Heart right ventricle (tissue), 16 donors: ENCODE data around the gene ECSIT. TPM values are rescaled to one million over a fixed set of nuclear protein-coding genes. Genes with fewer than 3 reads are reported as not detected.
A peak's percentile ranks its signal among the peaks of the same experiment; 100 is the strongest.

Source experiments
- ATAC-seq, 8 donors: fragments of 200-7000 bp; cut with Tn5 transposase; one replicate each; pipeline ENCODE4 v1.9.1; 2020; ENCODE audit warnings: mild to moderate bottlenecking in 8 of 8, moderate library complexity in 8 of 8, moderate number of reproducible peaks in 1 of 8
- DNase-seq, 2 donors: peaks; one replicate each; pipeline ENCODE4 v3.0.0-alpha.2; 2020
- H3K27ac ChIP-seq, 10 donors: fragments of 200-600 bp; sonication (generic) in 2 of 10; one replicate each; pipeline versions ENCODE4 v1.5.0 to v1.8.0; 2020 to 2022; ENCODE audit warnings: mild to moderate bottlenecking in 3 of 10
- H3K27me3 ChIP-seq, 7 donors: fragments of 200-600 bp; one replicate each; pipeline ENCODE4 v1.8.0; 2021 to 2022; ENCODE audit warnings: mild to moderate bottlenecking in 2 of 7
- H3K36me3 ChIP-seq, 9 donors: fragments of 200-600 bp; sonication (generic) in 1 of 9; one replicate each; pipeline versions ENCODE4 v1.5.0 to v1.8.0; 2020 to 2022; ENCODE audit warnings: mild to moderate bottlenecking in 2 of 9
- H3K4me1 ChIP-seq, 9 donors: fragments of 200-600 bp; sonication (generic) in 1 of 9; one replicate each; pipeline versions ENCODE4 v1.5.0 to v1.8.0; 2020 to 2022; ENCODE audit warnings: mild to moderate bottlenecking in 4 of 9
- H3K4me3 ChIP-seq, 10 donors: fragments of 200-600 bp; sonication (generic) in 2 of 10; one replicate each; pipeline versions ENCODE4 v1.5.0 to v1.8.0; 2020 to 2022; ENCODE audit warnings: mild to moderate bottlenecking in 7 of 10, moderate library complexity in 2 of 10
- H3K9me3 ChIP-seq, 11 donors: fragments of 200-600 bp in 10 of 11; sonication (generic) in 2 of 11; one replicate each; pipeline versions ENCODE4 v1.5.0 to v1.8.0; 2013 to 2022; ENCODE audit warnings: mild to moderate bottlenecking in 2 of 11, control low read depth in 1 of 11, moderate library complexity in 1 of 11
- CTCF ChIP-seq, 9 donors: fragments of 200-600 bp; sonication (generic) in 2 of 9; IDR thresholded peaks; one replicate each; pipeline versions ENCODE4 v1.5.0 to v1.8.0; 2021 to 2022; ENCODE audit warnings: antibody characterized with exemption in 9 of 9, mild to moderate bottlenecking in 5 of 9, moderate library complexity in 1 of 9
- WGBS, 2 donors: extraction: QIAGEN DNeasy Blood & Tissue Kit; methylation state at CpG; one replicate each; pipeline ENCODE4 v1.1.7; 2013; ENCODE audit warnings: inconsistent platforms in 1 of 2; 5-methylcytosine and 5-hydroxymethylcytosine counted together
- intact Hi-C, 10 donors: fragments of 100-400 bp; cut with DNase I; formaldehyde crosslinking; loops; one replicate each; pipeline versions ENCODE4 v1.11.1 to v1.14.2; 2022
- long read RNA-seq, 3 donors: library from polyadenylated mRNA; unstranded; transcript quantifications; one replicate each; pipeline ENCODE4 v2.0.0, GENCODE V29; 2020 to 2021
- polyA plus RNA-seq, 2 donors: library from polyadenylated mRNA; stranded (reverse); fragments of 200-250 nt; gene quantifications; one replicate each; pipeline ENCODE4 v1.2.3, GENCODE V29; 2013
- total RNA-seq, 10 donors: library from RNA; stranded (reverse); fragmentation: NEBNext Ultra II Directional in 3 of 10; extraction: Animal tissue kit (Norgen Biotek cat#: 25700) in 3 of 10; gene quantifications; one replicate each; pipeline versions ENCODE4 v1.2.1 to v1.2.4, GENCODE V29; 2021 to 2023
- donor health status: Arrhythmogenic right ventricular cardiomyopathy.
- donor health status: ischemic (EF 13 %, LVEDD 7.1; RV severe dilation, severe dysfunction).
- donor health status: healthy with polysubstance abuse.
- donor health status: DM: no; HTN: yes; CAD: no.
- donor health status: DM: no; HTN: no; CAD: no.
- donor health status: ischemic (EF 25% LVEDD 6.9; RV normal size, moderate dysfunction).
- donor health status: ischemic (EF 25% LVEDD 5.7; RV mildly dilated, moderate dysfunction).
- donor health status: healthy.
- donor health status: DM: yes; HTN: yes; CAD: no.
- donor health status: Ischemic cardiomyopathy.
- donor health status: ischemic (EF 35%, LVEDD 5.7; RV mildly dilated, moderate dysfunction).
- donor health status: nonischemic (EF 11% LVEDD 7.7; RV severe dilation, severe dysfunction).
- donor health status: DM: yes; HTN: yes; CAD: no.
- donor health status: PGD.
- donor health status: ischemic (EF 29% LVEDD 5.4; RV normal size, mild dysfunction).
- donor health status: nonischemic (EF 23%, LVEDD 6.1; RV moderate dilation, normal function).

The ECSIT gene
- 100 to 1,000 TPM in 9 of 10 donors, 10 to 100 TPM in 1; 86.8 to 162 (median 131) TPM for total RNA-seq
- polyA plus RNA-seq, result 100 to 1,000 TPM; 164 to 226 TPM
- long read RNA-seq, donor 1, transcript ECSIT-202 (8 exons, 1,700 nt), result major isoform, 260 of 335 reads
- long read RNA-seq, donor 1, partial matches to known transcripts, result 21 of 335 reads
- long read RNA-seq, donor 1, other reads (novel, unspliced or antisense), result 51 of 335 reads
- long read RNA-seq, donor 2, transcript ECSIT-202 (8 exons, 1,700 nt), result major isoform, 286 of 372 reads
- long read RNA-seq, donor 2, partial matches to known transcripts, result 23 of 372 reads
- long read RNA-seq, donor 2, other reads (novel, unspliced or antisense), result 59 of 372 reads
- long read RNA-seq, donor 3, transcript ECSIT-202 (8 exons, 1,700 nt), result major isoform, 859 of 1,069 reads
- long read RNA-seq, donor 3, partial matches to known transcripts, result 44 of 1,069 reads
- long read RNA-seq, donor 3, other reads (novel, unspliced or antisense), result 164 of 1,069 reads

- Histone ChIP-seq H3K9me3 (no peaks in the 10 kb centered on the region), H3K27ac (peak within 1 kb of the TSS; percentile 66 to 97 (median 90)), H3K36me3 (peaks cover 0 to 28% (median 0%) of the 10 kb centered on the region in 9 donors), H3K4me1 (peaks cover 6 to 35% (median 23%) of the 10 kb centered on the region in 9 donors), H3K27me3 (no peaks in the 10 kb centered on the region), H3K4me3 (peak within 1 kb of the TSS; percentile 71 to 96 (median 85))
- peak; percentile 96 to 99 (median 99) for ATAC-seq
- TF ChIP-seq CTCF (IDR thresholded peaks at IDR 0.05), result no peak
- DNase-seq, result peak; percentile 96 to 98
- intact Hi-C loops, result loop anchor here in 2 of 10 donors (1.0 to 2.0 kb wide), 2 partner anchors 23 to 24 kb away; partner anchors contain the start of gene ZNF653 (in 2 of the 2)
- 0 to 1% methylated on average over 47 of the region's 47 CpGs for WGBS, 2 donors
These were observed at the start of gene ECSIT for GRCh38 chr19:11528551-11529341. ECSIT (minus strand) TSS chr19:11529134; CDS start chr19:11519170, 9,964 bp downstream.

GRCh38 chr19:11577451-11578257, 48.7 kb upstream of the ECSIT start, which contains the start of gene ACP5:
ACP5 (minus strand) TSS chr19:11577645; CDS start chr19:11577317, 328 bp downstream.
- WGBS, 2 donors, result 63 to 71% methylated on average over 18 of the region's 18 CpGs
- ATAC-seq (peak in 7 of 8 donors; percentile 38 to 42 (median 40)), DNase-seq (no peak)
- no peaks in the 10 kb centered on the region for H3K36me3 ChIP-seq
- H3K4me3 ChIP-seq, result peak within 1 kb of the TSS in 8 of 10 donors; percentile 17 to 61 (median 40)
- H3K27me3 ChIP-seq, result peaks cover 0 to 28% (median 10%) of the 10 kb centered on the region in 7 donors
- peaks cover 0 to 61% (median 11%) of the 10 kb centered on the region in 9 donors for H3K4me1 ChIP-seq
- peak within 1 kb of the TSS in 2 of 10 donors; percentile 41 to 87 for H3K27ac ChIP-seq
- no peak for TF ChIP-seq CTCF (IDR thresholded peaks at IDR 0.05)
- no peaks in the 10 kb centered on the region for H3K9me3 ChIP-seq
- intact Hi-C loops, result no loop called here

GRCh38 chr19:11576227-11576626, 47.3 kb upstream of the ECSIT start:
- no peak for TF ChIP-seq CTCF (IDR thresholded peaks at IDR 0.05)
- Histone ChIP-seq H3K9me3 (no peaks in the 10 kb centered on the region), H3K4me3 (peak overlapping the region in 1 of 10 donors; percentile 18), H3K27me3 (peaks cover 0 to 26% (median 10%) of the 10 kb centered on the region in 7 donors), H3K36me3 (no peaks in the 10 kb centered on the region), H3K27ac (peak overlapping the region in 1 of 10 donors; percentile 46), H3K4me1 (peaks cover 0 to 48% (median 10%) of the 10 kb centered on the region in 9 donors)
- 83% methylated on average over 15 of the region's 15 CpGs for WGBS, 2 donors
- ATAC-seq, result peak in 1 of 8 donors; percentile 11
- DNase-seq, result no peak
- intact Hi-C loops, result no loop called here
